BE2C (cell line): ENCODE measurements around the gene HORMAD1. TPM values are rescaled to one million over a fixed set of nuclear protein-coding genes. Genes with fewer than 3 reads are reported as not detected.
"Not testable (repeated sequence)": the region's sequence is repeated elsewhere in the genome, so short reads cannot be mapped to it uniquely, and the experiment has no call there.

Source experiments
- DNase-seq: peaks from one replicate; pipeline ENCODE4 v3.0.0-alpha.2; 2020
- H3K27me3 ChIP-seq: fragments of 250-450 bp; sonication (Bioruptor Pico); 2 replicates; pipeline ENCODE4 v1.5.1; 2020; ENCODE audit warnings: mild to moderate bottlenecking
- H3K36me3 ChIP-seq: fragments of 250-450 bp; sonication (Bioruptor Pico); 2 replicates; pipeline ENCODE4 v1.5.1; 2020; ENCODE audit warnings: mild to moderate bottlenecking
- H3K4me1 ChIP-seq: fragments of 250-450 bp; sonication (Bioruptor Pico); 2 replicates; pipeline ENCODE4 v1.5.1; 2020
- H3K4me3 ChIP-seq: 2 replicates; pipeline ENCODE4 v1.5.1; 2011; ENCODE audit warnings: low read depth, low read length
- H3K9me3 ChIP-seq: fragments of 250-450 bp; sonication (Bioruptor Pico); 2 replicates; pipeline ENCODE4 v1.5.1; 2020
- CTCF ChIP-seq: IDR thresholded peaks from 2 replicates; pipeline ENCODE4 v1.5.1; 2012; ENCODE audit warnings: mild to moderate bottlenecking, low read depth, low read length
- polyA plus RNA-seq: library from polyadenylated mRNA; unstranded; fragments of >200 nt; gene quantifications from one replicate; pipeline ENCODE4 v1.2.1, GENCODE V29; 2012; ENCODE audit warnings: low read depth, missing spikeins; ENCODE audit not compliant: insufficient read length, insufficient read depth

The HORMAD1 gene, protein sequence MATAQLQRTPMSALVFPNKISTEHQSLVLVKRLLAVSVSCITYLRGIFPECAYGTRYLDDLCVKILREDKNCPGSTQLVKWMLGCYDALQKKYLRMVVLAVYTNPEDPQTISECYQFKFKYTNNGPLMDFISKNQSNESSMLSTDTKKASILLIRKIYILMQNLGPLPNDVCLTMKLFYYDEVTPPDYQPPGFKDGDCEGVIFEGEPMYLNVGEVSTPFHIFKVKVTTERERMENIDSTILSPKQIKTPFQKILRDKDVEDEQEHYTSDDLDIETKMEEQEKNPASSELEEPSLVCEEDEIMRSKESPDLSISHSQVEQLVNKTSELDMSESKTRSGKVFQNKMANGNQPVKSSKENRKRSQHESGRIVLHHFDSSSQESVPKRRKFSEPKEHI
- not detected for polyA plus RNA-seq

DNA sequence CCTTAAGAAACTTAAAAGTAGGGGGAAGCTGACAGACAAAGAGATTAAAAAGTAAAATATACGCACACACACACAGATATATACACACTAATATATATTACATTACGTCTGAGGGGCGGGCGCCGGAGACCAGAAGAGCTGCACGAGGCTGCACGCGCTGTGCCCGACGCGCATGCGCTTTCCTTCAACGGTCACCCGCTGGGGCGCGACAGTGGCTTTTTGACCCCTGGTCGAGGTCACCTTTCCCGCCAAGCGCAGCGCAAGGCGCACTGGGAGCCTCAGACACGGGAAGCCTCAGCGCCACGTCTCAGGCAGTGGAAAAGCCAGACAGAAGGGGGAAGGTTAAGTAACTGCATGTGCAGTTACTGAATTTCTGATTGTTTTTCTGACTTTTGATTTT, at the start of gene HORMAD1:
TSS of gene HORMAD1 (minus strand) at position 193 of the 400 bp plus-strand sequence. CDS start 1,390 bp downstream, outside the sequence.
- Histone ChIP-seq H3K36me3 (no peaks in the 10 kb centered on the region), H3K4me3 (no peak within 1 kb of the TSS), H3K4me1 (no peaks in the 10 kb centered on the region), H3K9me3 (no peaks in the 10 kb centered on the region), H3K27me3 (no peaks in the 10 kb centered on the region)
- DNase-seq, result no peak
- no peak for TF ChIP-seq CTCF

DNA sequence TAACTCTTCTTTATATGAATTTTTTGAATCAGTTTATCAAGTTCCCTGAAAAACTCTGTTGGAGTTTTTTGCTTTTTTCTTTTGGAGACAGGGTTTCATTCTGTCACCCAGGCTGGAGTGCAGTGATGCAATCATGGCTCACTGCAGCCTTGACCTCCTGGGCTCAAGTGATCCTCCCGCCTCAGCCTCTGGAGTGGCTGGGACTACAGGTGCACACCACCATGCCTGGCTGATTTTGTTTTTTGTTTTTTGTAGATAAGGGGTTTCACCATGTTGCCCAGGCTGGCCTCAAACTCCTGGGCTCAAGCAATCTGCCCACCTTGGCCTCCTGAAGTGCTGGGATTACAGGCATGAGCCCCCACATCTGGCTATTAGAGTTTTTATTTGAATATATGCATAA, 47.0 kb upstream of the HORMAD1 start:
- not testable (repeated sequence) for DNase-seq, H3K36me3 ChIP-seq, H3K4me1 ChIP-seq, H3K9me3 ChIP-seq, H3K27me3 ChIP-seq, H3K4me3 ChIP-seq

DNA sequence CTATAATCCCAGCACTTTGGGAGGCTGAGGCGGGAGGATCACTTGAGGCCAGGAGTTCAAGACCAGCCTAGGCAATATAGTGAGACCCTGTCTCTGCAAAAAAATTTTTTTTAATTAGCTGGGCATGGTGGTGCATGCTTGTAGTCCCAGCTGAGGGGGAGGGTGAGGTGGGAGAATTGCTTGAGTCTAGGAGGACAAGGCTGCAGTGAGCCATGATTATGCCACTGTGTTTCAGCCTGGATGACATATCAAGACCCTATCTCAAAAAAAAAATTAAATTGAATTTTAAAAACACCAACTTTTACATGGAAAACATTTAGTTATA, 45.2 kb upstream of the HORMAD1 start:
- not testable (repeated sequence) for H3K4me3 ChIP-seq, H3K4me1 ChIP-seq, H3K36me3 ChIP-seq, DNase-seq, H3K9me3 ChIP-seq, H3K27me3 ChIP-seq

GRCh38 chr1:150765296-150765976, 44.7 kb upstream of the HORMAD1 start, which contains the start of gene CTSS:
Gene CTSS (minus strand): TSS chr1:150765778. CDS start chr1:150764763, 1,015 bp downstream.
- no peaks in the 10 kb centered on the region for H3K27me3 ChIP-seq
- DNase-seq, result no peak
- no peaks in the 10 kb centered on the region for H3K9me3 ChIP-seq
- no peak for TF ChIP-seq CTCF
- no peaks in the 10 kb centered on the region for H3K4me1 ChIP-seq
- H3K4me3 ChIP-seq, result no peak within 1 kb of the TSS
- no peaks in the 10 kb centered on the region for H3K36me3 ChIP-seq

DNA sequence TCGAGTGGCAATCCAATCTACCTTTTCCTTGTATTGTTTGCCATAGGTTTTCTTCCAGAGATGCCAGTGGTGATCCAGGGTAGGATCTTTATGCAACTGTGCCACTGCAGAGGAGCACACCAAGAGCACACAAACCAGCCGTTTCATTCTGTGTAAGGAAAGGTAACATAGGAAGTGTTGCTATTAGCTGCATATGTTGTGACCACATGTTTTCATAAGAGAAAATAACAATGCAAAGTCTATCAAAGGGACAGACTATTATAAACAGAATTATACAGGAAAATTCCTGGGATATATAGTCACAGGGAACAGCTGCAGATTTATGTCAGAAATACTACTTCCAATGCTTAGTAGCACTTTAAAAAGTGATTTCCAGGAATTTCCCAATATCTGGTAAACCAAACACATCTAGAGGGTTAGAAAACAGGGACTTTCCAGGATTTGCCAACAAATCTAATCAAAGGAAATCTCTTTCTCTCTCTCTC, 44.0 kb upstream of the HORMAD1 start:
- DNase-seq, result no peak
- Histone ChIP-seq H3K36me3 (no peaks in the 10 kb centered on the region), H3K9me3 (no peaks in the 10 kb centered on the region), H3K4me1 (no peaks in the 10 kb centered on the region), H3K27me3 (no peaks in the 10 kb centered on the region), H3K4me3 (no peak overlapping the region)
- TF ChIP-seq CTCF, result no peak

DNA sequence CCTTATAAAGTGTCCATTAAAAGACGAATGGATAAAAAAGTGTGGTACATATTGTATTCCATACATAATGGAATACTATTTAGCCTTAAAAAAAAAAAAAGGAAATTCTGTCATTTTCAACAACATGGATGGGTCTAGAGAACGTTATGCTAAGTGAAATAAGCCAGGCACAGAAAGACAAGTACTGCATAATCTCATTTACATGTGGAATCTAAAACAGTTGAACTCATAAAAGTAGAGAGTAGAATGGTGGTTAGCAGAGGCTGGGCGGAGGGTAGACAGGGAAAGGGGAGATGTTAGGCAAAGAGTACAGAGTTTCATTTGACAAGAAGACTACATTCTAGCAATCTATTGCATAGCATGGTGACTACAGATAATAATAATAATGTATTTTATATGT, 42.3 kb upstream of the HORMAD1 start:
- no peak for DNase-seq
- Histone ChIP-seq H3K27me3 (no peaks in the 10 kb centered on the region), H3K4me3 (no peak overlapping the region), H3K4me1 (no peaks in the 10 kb centered on the region), H3K9me3 (no peaks in the 10 kb centered on the region), H3K36me3 (no peaks in the 10 kb centered on the region)
- TF ChIP-seq CTCF, result no peak

GRCh38 chr1:150762552-150762951, 41.9 kb upstream of the HORMAD1 start:
- no peaks in the 10 kb centered on the region for H3K36me3 ChIP-seq
- no peak for DNase-seq
- no peaks in the 10 kb centered on the region for H3K4me1 ChIP-seq
- no peak overlapping the region for H3K4me3 ChIP-seq
- TF ChIP-seq CTCF, result no peak
- no peaks in the 10 kb centered on the region for H3K27me3 ChIP-seq
- H3K9me3 ChIP-seq, result no peaks in the 10 kb centered on the region
